Omental fat pad (tissue), 4 donors: ENCODE data around the gene TNFRSF8. TPM values are rescaled to one million over a fixed set of nuclear protein-coding genes. Genes with fewer than 3 reads are reported as not detected.
"Not testable (repeated sequence)": the region's sequence is repeated elsewhere in the genome, so short reads cannot be mapped to it uniquely, and the experiment has no call there.

Source experiments
- ATAC-seq: fragments of 150-250 bp; one replicate; pipeline ENCODE4 v1.9.1; 2016; ENCODE audit warnings: mild to moderate bottlenecking, moderate library complexity; ENCODE audit not compliant: low FRiP score
- DNase-seq: peaks from one replicate; pipeline ENCODE4 v3.0.0-alpha.2; 2019; ENCODE audit warnings: low spot score
- total RNA-seq, 4 donors: library from RNA; depleted of rRNA; stranded (reverse); fragments of >200 nt; gene quantifications; one replicate each; pipeline ENCODE4 v1.1.0, GENCODE V29; 2016
- TF ChIP-seq, protein P1 (sequence below), 3 donors: fragments of 450-650 bp; IDR thresholded peaks; one replicate each; pipeline ENCODE4 v1.5.1; 2016 to 2017; ENCODE audit warnings: antibody characterized with exemption in 3 of 3, mild to moderate bottlenecking in 3 of 3, moderate library complexity in 2 of 3

Gene TNFRSF8
- total RNA-seq, 4 donors from 2014 or later, result 2.9 to 31.9 (median 5.1) TPM

DNA sequence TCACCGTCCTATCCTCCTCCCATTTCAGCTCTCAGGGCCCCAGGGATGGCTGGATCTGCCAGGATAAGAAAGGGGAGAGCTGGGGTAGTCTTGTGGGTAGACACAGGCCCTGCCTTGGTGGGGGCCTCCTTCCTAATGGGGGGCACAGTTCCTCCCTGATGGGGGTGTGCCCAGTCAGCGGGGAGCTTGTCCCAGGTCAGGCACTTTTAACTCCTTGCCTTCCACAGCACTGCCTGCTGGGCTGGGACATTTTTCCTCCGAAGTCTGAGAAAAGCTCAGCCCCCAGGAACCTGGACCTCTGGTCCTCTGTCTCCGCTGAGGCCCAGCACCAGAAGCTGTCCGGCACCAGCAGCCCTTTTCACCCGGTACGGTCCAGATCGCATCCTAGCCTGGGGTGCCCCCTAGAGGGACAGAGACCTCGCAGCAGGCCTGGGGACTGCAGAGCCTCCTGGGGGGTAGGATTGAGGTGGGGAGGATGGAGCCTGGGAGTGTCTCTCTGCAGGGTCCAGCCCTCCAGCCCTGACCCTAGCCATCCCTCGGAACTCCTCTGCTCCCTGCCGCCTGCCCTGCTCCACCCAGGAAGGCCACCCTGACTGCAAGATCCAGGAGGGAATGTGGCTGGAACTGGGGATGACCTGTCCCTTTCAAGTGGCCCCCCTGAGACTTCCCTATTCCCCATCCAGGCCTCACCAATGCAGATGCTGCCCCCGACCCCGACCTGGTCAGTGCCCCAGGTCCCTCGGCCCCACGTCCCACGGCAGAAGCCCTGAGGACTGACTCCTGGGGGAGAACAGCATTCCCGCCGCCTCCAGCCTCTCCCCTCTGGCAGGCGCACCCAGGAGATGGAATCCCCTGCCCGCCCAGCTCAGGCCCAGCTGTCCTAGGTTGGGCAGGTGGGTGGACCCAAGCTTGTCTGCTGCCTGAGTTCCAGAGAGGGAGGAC is 31.8 kb upstream of the TNFRSF8 start:
- DNase-seq (no peak), ATAC-seq (peak; percentile 27)
- TF ChIP-seq, protein P1, sequence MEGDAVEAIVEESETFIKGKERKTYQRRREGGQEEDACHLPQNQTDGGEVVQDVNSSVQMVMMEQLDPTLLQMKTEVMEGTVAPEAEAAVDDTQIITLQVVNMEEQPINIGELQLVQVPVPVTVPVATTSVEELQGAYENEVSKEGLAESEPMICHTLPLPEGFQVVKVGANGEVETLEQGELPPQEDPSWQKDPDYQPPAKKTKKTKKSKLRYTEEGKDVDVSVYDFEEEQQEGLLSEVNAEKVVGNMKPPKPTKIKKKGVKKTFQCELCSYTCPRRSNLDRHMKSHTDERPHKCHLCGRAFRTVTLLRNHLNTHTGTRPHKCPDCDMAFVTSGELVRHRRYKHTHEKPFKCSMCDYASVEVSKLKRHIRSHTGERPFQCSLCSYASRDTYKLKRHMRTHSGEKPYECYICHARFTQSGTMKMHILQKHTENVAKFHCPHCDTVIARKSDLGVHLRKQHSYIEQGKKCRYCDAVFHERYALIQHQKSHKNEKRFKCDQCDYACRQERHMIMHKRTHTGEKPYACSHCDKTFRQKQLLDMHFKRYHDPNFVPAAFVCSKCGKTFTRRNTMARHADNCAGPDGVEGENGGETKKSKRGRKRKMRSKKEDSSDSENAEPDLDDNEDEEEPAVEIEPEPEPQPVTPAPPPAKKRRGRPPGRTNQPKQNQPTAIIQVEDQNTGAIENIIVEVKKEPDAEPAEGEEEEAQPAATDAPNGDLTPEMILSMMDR (IDR thresholded peaks at IDR 0.05), result no peak

DNA sequence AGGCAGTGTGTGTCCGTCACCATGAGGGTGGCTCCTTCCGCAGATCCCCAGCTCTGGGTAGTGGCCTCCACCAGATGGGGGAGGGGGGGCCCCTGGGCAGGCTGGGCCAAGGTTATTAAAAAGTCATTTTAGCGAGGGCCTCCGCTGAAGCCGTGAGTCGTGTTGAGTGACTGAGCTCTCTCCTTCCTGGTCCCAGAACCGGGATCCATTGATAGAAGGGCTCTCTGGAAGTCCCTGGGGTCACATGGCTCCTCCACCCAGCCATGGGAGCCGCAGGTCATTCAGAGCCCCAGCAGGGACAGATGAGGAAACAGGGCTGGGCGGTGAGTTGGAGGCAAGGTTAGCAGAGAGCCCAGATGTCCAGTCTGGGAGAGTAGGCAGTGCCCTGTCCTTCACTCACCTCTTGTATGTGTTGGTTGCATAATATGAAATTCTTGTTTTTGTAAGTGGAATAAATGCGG is 30.9 kb upstream of the TNFRSF8 start:
- DNase-seq (no peak), ATAC-seq (peak; percentile 70)
- TF ChIP-seq, protein P1 (IDR thresholded peaks at IDR 0.05), result no peak

DNA sequence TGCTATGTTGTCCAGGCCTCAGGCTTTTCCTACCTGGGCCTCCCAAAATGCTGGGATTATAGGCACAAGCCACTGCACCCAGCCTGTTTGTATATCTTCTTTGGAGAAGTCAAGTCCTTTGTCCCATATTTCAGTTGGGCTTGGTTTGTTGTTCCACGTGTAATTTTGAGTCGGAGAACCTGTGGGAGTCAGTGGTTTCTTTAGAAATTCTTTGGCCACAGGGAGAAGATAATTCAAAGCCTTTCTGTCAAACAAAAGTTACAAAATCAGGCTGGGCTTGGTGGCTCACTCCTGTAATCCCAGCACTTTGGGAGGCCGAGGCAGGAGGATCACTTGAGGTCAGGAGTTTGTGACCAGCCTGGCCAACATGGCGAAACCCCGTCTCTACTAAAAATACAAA is 29.7 kb upstream of the TNFRSF8 start:
- not testable (repeated sequence) for DNase-seq, ATAC-seq

- DNase-seq (no peak), ATAC-seq (no peak)
Measured at GRCh38 chr1:12034381-12034801, 28.7 kb upstream of the TNFRSF8 start.

GRCh38 chr1:12035312-12035711 is 27.8 kb upstream of the TNFRSF8 start:
- no peak for ATAC-seq
- DNase-seq, result no peak
- TF ChIP-seq, protein P1 (IDR thresholded peaks at IDR 0.05), result no peak

More at GRCh38 chr1:12034381-12034801, 28.7 kb upstream of the TNFRSF8 start:
- TF ChIP-seq, protein P1 (IDR thresholded peaks at IDR 0.05), result no peak

DNA sequence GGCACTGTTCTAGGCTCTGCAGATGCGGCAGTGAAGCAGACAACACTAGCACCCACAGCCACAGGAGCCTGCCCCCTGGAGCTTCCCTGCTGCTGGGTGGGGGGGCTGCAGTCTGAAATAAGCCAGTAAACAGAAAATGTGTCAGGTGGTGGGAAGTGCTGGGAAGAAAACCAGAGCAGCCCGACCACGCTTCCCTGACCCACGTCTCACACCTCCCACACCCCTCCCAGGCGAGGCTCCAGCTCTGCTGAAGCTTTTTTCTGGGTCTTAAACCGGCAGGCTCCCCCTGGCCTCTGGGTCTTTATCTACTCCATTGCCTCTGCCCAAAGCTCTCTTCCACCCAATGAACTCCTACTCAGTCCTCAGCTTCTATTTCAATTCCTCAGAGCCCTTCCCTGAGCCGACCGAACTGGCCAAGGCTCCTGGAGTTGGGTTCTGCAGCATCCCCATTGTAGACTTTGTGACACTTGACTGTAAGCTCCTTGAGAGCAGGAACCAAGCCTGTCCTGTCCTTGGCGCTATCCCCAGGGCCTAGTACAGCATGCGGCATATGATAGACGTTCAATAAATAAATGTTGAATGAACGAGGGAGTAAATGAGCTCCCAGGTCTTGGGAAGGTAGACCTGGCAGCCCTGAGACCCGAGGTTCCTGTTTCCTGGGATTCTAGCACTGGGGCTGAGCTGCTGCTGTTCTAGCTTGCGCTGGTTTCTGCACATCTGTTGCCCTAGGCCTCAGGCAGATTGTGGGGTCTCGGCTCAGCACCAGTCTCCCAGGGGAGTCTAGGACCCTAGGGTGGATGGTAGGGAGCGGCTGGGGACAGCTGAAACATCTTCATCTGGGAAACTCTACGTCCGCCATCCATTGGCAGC is 25.4 kb upstream of the TNFRSF8 start:
- no peak for ATAC-seq
- TF ChIP-seq, protein P1 (IDR thresholded peaks at IDR 0.05), result no peak
- no peak for DNase-seq
